GM21737 (cell line): ENCODE data around the gene TIAL1.

Experiments used
- ATAC-seq: cut with Tn5 transposase; IDR thresholded peaks from one replicate; pipeline ENCODE4 v1.9.1; 2021; ENCODE audit warnings: mild to moderate bottlenecking, moderate library complexity; ENCODE audit not compliant: unreplicated experiment

Gene TIAL1

GRCh38 chr10:119555178-119555784 lies 41.5 kb downstream of the TIAL1 start:
- ATAC-seq = no peak

- ATAC-seq = no peak
These were observed 45.9 kb downstream of the TIAL1 start for GRCh38 chr10:119550827-119551226.

- ATAC-seq = no peak
These were observed 47.3 kb downstream of the TIAL1 start for GRCh38 chr10:119549247-119549999.

- no peak for ATAC-seq
These were observed 50.8 kb downstream of the TIAL1 start for GRCh38 chr10:119546009-119546408.

- no peak for ATAC-seq
These were observed 51.5 kb downstream of the TIAL1 start for GRCh38 chr10:119545310-119545709.

GRCh38 chr10:119543814-119544642 lies 52.7 kb downstream of the TIAL1 start:
- no peak for ATAC-seq

- peak; percentile 43 for ATAC-seq
These were observed 53.6 kb downstream of the TIAL1 start for GRCh38 chr10:119542988-119543813.

GRCh38 chr10:119542357-119542987 lies 54.3 kb downstream of the TIAL1 start, which contains the start of gene RGS10:
TSS of gene RGS10 (minus strand) at chr10:119542719. CDS start at chr10:119542638, 81 bp downstream.
- peak; percentile 72 for ATAC-seq

- ATAC-seq = peak; percentile 4
These were observed 55.1 kb downstream of the TIAL1 start for GRCh38 chr10:119541459-119542356.

GRCh38 chr10:119541046-119541445 lies 55.7 kb downstream of the TIAL1 start:
- ATAC-seq = no peak

- ATAC-seq = no peak
These were observed 56.7 kb downstream of the TIAL1 start for GRCh38 chr10:119540038-119540437.

- no peak for ATAC-seq
These were observed 57.4 kb downstream of the TIAL1 start for GRCh38 chr10:119539359-119539825.

GRCh38 chr10:119538632-119539358 lies 58.0 kb downstream of the TIAL1 start:
- no peak for ATAC-seq

GRCh38 chr10:119537953-119538630 lies 58.7 kb downstream of the TIAL1 start:
- no peak for ATAC-seq

- no peak for ATAC-seq
These were observed 60.2 kb downstream of the TIAL1 start for GRCh38 chr10:119536508-119537025.

GRCh38 chr10:119535837-119536507 lies 60.8 kb downstream of the TIAL1 start:
- no peak for ATAC-seq

- ATAC-seq = no peak
These were observed 61.5 kb downstream of the TIAL1 start for GRCh38 chr10:119535305-119535704.
